Trophoblast cell (in vitro differentiated cells and primary cell): ENCODE data around the gene PTPRN2.
"Not testable (repeated sequence)": the region's sequence is repeated elsewhere in the genome, so short reads cannot be mapped to it uniquely, and the experiment has no call there.

ENCODE experiments used
- DNase-seq, 2 donors: peaks; one replicate each; pipeline ENCODE4 v3.0.0-alpha.2; 2016
- H2AFZ ChIP-seq: 2 replicates; pipeline ENCODE4 v1.6.1; 2013; ENCODE audit warnings: low read length, moderate library complexity, mild to moderate bottlenecking; ENCODE audit not compliant: insufficient read depth, poor library complexity
- H2AK5ac ChIP-seq: 2 replicates; pipeline ENCODE4 v1.6.1; 2013; ENCODE audit warnings: mild to moderate bottlenecking, low read length
- H2BK120ac ChIP-seq: 2 replicates; pipeline ENCODE4 v1.6.1; 2013; ENCODE audit warnings: low read length, mild to moderate bottlenecking, moderate library complexity; ENCODE audit not compliant: insufficient read depth, poor library complexity
- H2BK12ac ChIP-seq: 2 replicates; pipeline ENCODE4 v1.6.1; 2013; ENCODE audit warnings: mild to moderate bottlenecking, low read length, moderate library complexity
- H2BK5ac ChIP-seq: 2 replicates; pipeline ENCODE4 v1.6.1; 2013; ENCODE audit warnings: low read length, low read depth, moderate library complexity, mild to moderate bottlenecking; ENCODE audit not compliant: poor library complexity
- H3K14ac ChIP-seq: 2 replicates; pipeline ENCODE4 v1.6.1; 2013; ENCODE audit warnings: mild to moderate bottlenecking, low read length
- H3K18ac ChIP-seq: 2 replicates; pipeline ENCODE4 v1.6.1; 2013; ENCODE audit warnings: mild to moderate bottlenecking, low read length
- H3K23ac ChIP-seq: 2 replicates; pipeline ENCODE4 v1.6.1; 2013; ENCODE audit warnings: low read length
- H3K27ac ChIP-seq: 2 replicates; pipeline ENCODE4 v1.5.1; 2013; ENCODE audit warnings: low read depth, mild to moderate bottlenecking, inconsistent platforms, low read length, moderate library complexity
- H3K27me3 ChIP-seq: 2 replicates; pipeline ENCODE4 v1.6.1; 2013; ENCODE audit warnings: inconsistent platforms, mild to moderate bottlenecking, low read length, moderate library complexity; ENCODE audit not compliant: insufficient read depth
- H3K36me3 ChIP-seq, 2 experiments: 1 replicate in 1 of 2; 2 replicates in 1 of 2; pipeline ENCODE4 v1.6.1; 2013; ENCODE audit warnings: low read length in 2 of 2, mild to moderate bottlenecking in 2 of 2, moderate library complexity in 1 of 2; ENCODE audit not compliant: insufficient read depth in 2 of 2, control insufficient read depth in 1 of 2
- H3K4ac ChIP-seq: 2 replicates; pipeline ENCODE4 v1.6.1; 2013; ENCODE audit warnings: low read depth, mild to moderate bottlenecking, low read length, moderate library complexity
- H3K4me1 ChIP-seq, 2 experiments: 1 replicate in 1 of 2; 2 replicates in 1 of 2; pipeline ENCODE4 v1.6.1; 2013; ENCODE audit warnings: low read length in 2 of 2, mild to moderate bottlenecking in 2 of 2, moderate library complexity in 1 of 2; ENCODE audit not compliant: insufficient read depth in 2 of 2, control insufficient read depth in 1 of 2
- H3K4me2 ChIP-seq: 2 replicates; pipeline ENCODE4 v1.6.1; 2013; ENCODE audit warnings: inconsistent platforms, mild to moderate bottlenecking, low read length, moderate library complexity
- H3K4me3 ChIP-seq: 2 replicates; pipeline ENCODE4 v1.5.1; 2013; ENCODE audit warnings: mild to moderate bottlenecking, low read depth, low read length, inconsistent platforms
- H3K79me1 ChIP-seq: one replicate; pipeline ENCODE4 v1.6.1; 2013; ENCODE audit warnings: low read length
- H3K79me2 ChIP-seq: 2 replicates; pipeline ENCODE4 v1.6.1; 2013; ENCODE audit warnings: low read length, mild to moderate bottlenecking; ENCODE audit not compliant: control insufficient read depth, insufficient read depth, poor library complexity
- H3K9ac ChIP-seq: 2 replicates; pipeline ENCODE4 v1.6.1; 2013; ENCODE audit warnings: mild to moderate bottlenecking, low read length
- H3K9me3 ChIP-seq: 2 replicates; pipeline ENCODE4 v1.6.1; 2013; ENCODE audit warnings: low read depth, mild to moderate bottlenecking, control low read depth, inconsistent platforms, low read length; ENCODE audit not compliant: insufficient read depth
- H4K12ac ChIP-seq: 2 replicates; pipeline ENCODE4 v1.6.1; 2013; ENCODE audit warnings: low read depth, mild to moderate bottlenecking, low read length, moderate library complexity
- H4K8ac ChIP-seq: 2 replicates; pipeline ENCODE4 v1.6.1; 2013; ENCODE audit warnings: low read depth, mild to moderate bottlenecking, low read length, moderate library complexity
- H4K91ac ChIP-seq: one replicate; pipeline ENCODE4 v1.6.1; 2013; ENCODE audit warnings: low read depth, mild to moderate bottlenecking, low read length, moderate library complexity
- WGBS: extraction: QIAGEN DNeasy Blood & Tissue Kit; methylation state at CpG from one replicate; pipeline ENCODE4 v1.1.7; 2013; ENCODE audit warnings: missing lambda C conversion rate; ENCODE audit not compliant: insufficient read length, insufficient coverage; ENCODE audit errors: extremely low coverage; 5-methylcytosine and 5-hydroxymethylcytosine counted together

The PTPRN2 gene

DNA sequence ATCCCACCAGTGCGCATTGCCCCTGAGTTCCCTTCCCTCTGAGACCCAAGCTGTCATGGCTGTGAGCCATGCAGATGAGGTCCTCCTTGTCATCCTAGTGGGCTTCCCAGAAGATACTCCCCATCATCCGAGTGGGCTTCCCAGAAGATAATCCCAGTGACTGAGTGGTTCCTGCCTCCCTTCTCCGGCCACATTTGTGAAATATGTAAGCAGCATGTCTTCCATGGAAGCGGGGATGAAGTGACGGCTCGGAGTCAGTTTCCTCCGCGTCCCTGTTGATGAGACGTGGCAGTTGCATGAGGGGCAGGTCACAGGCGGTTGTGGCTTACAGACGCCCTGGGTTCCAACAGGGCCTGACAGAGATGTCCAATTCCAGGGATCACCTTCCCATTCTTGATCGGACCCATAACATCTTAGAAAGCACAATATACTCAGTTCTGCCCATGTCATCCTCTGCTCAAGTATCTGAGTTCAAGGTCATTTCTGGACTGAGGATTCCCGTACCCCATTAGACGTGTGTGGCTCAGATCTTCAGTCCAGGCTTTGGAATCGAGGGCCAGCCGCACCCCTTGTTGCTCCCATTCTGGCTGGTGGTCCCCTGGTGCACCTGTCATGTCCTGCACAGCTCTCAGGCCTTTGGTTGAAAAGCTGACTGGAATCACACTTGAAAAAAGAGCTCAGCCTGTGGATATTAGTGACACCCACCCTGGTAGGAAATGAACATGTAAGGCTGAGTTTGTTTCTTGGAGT lies 166.9 kb downstream of the PTPRN2 start:
- WGBS = no CpG with 5 or more reads among the region's 16 CpGs

GRCh38 chr7:158419238-158419785 lies 168.3 kb downstream of the PTPRN2 start:
- Histone ChIP-seq H4K91ac (no peak overlapping the region), H4K12ac (no peak overlapping the region), H2AFZ (no peak overlapping the region), H3K23ac (no peak overlapping the region), H2BK12ac (no peak overlapping the region), H3K36me3 (no peaks in the 10 kb centered on the region), H3K4me2 (no peak overlapping the region), H3K4ac (no peak overlapping the region), H2AK5ac (no peak overlapping the region), H3K79me2 (no peaks in the 10 kb centered on the region), H3K4me3 (no peak overlapping the region), H2BK120ac (no peak overlapping the region), H3K18ac (no peak overlapping the region), H2BK5ac (no peak overlapping the region), H3K4me1 (no peaks in the 10 kb centered on the region), H3K9ac (no peak overlapping the region), H3K9me3 (peaks cover 24% of the 10 kb centered on the region), H3K14ac (no peak overlapping the region), H3K79me1 (no peaks in the 10 kb centered on the region), H3K27me3 (no peaks in the 10 kb centered on the region), H4K8ac (no peak overlapping the region), H3K27ac (no peak overlapping the region)
- no CpG with 5 or more reads among the region's 13 CpGs for WGBS
- DNase-seq = no peak

More for the DNA sequence above, 166.9 kb downstream of the PTPRN2 start:
- H3K79me2 ChIP-seq = no peaks in the 10 kb centered on the region
- H3K23ac ChIP-seq = no peak overlapping the region
- H2BK120ac ChIP-seq = no peak overlapping the region
- H3K4me2 ChIP-seq = no peak overlapping the region
- H2AK5ac ChIP-seq = no peak overlapping the region
- no peaks in the 10 kb centered on the region for H3K79me1 ChIP-seq
- no peak overlapping the region for H4K91ac ChIP-seq
- H3K14ac ChIP-seq = no peak overlapping the region
- no peak overlapping the region for H3K27ac ChIP-seq
- H3K27me3 ChIP-seq = no peaks in the 10 kb centered on the region
- no peak overlapping the region for H2BK5ac ChIP-seq
- H2AFZ ChIP-seq = no peak overlapping the region
- no peak overlapping the region for H3K4ac ChIP-seq
- H3K4me1 ChIP-seq = no peaks in the 10 kb centered on the region
- H3K36me3 ChIP-seq = no peaks in the 10 kb centered on the region
- no peak overlapping the region for H4K8ac ChIP-seq
- no peak overlapping the region for H3K18ac ChIP-seq
- H3K4me3 ChIP-seq = no peak overlapping the region
- no peak overlapping the region for H3K9ac ChIP-seq
- H4K12ac ChIP-seq = no peak overlapping the region
- peaks cover 24% of the 10 kb centered on the region for H3K9me3 ChIP-seq
- no peak for DNase-seq
- H2BK12ac ChIP-seq = no peak overlapping the region

DNA sequence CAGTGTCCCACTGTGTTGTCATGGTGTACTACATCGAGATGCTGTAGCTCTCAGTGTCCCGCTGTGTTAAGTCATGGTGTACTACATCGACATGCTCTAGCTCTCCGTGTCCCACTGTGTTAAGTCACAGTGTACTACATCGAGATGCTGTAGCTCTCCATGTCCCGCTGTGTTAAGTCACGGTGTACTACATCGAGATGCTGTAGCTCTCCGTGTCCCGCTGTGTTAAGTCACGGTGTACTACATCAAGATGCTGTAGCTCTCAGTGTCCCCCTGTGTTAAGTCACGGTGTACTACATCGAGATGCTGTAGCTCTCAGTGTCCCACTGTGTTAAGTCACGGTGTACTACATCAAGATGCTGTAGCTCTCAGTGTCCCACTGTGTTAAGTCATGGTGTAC lies 169.2 kb downstream of the PTPRN2 start:
- WGBS = no CpG with 5 or more reads among the region's 14 CpGs

DNA sequence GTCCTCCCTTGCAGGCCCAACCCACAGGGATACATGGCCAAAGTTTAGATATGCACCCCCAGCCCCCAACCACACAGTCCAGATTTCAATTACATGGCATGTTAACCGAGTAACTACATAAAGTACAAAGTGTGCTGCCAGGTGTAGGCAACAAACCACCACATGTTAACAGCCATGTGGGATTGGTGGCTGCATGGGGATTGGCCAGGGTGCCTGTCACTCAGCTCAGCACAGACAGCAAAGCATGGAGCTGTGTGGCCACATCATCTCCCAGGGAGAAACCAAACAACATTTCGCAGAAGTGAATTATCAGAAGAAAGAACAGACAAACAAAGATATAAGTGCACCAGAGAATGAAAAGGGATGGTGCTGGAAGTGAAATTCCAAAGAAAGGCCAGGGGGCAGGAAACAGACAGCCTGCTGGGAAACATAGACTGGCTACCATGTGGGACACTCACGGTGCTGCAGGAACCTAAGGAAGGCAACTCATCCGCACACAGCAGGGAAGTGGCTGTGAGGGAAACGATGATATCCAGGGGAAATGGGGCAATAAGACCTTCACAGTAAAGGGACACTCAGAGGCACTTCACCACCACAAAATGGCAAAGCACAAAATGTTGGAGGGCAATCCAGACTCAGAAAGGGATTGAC lies 171.2 kb downstream of the PTPRN2 start:
- H3K9me3 ChIP-seq = peaks cover 26% of the 10 kb centered on the region
- no peak overlapping the region for H3K4me3 ChIP-seq
- no peaks in the 10 kb centered on the region for H3K79me2 ChIP-seq
- H3K4me2 ChIP-seq = no peak overlapping the region
- H2BK120ac ChIP-seq = no peak overlapping the region
- no peak overlapping the region for H4K8ac ChIP-seq
- no peak overlapping the region for H3K4ac ChIP-seq
- no peak overlapping the region for H4K91ac ChIP-seq
- no CpG with 5 or more reads among the region's 5 CpGs for WGBS
- H3K27me3 ChIP-seq = no peaks in the 10 kb centered on the region
- H3K9ac ChIP-seq = no peak overlapping the region
- H4K12ac ChIP-seq = no peak overlapping the region
- H3K79me1 ChIP-seq = no peaks in the 10 kb centered on the region
- no peaks in the 10 kb centered on the region for H3K36me3 ChIP-seq
- no peak overlapping the region for H2AFZ ChIP-seq
- H2AK5ac ChIP-seq = no peak overlapping the region
- H2BK5ac ChIP-seq = no peak overlapping the region
- no peak for DNase-seq
- H2BK12ac ChIP-seq = no peak overlapping the region
- H3K14ac ChIP-seq = no peak overlapping the region
- H3K4me1 ChIP-seq = no peaks in the 10 kb centered on the region
- H3K18ac ChIP-seq = no peak overlapping the region
- no peak overlapping the region for H3K23ac ChIP-seq
- no peak overlapping the region for H3K27ac ChIP-seq

More for the DNA sequence above, 169.2 kb downstream of the PTPRN2 start:
- H3K36me3 ChIP-seq, H3K18ac ChIP-seq, H2AFZ ChIP-seq, H2BK120ac ChIP-seq, H3K9ac ChIP-seq, H3K14ac ChIP-seq, H3K23ac ChIP-seq, H2AK5ac ChIP-seq, H2BK12ac ChIP-seq, H3K4me1 ChIP-seq, DNase-seq, H3K27me3 ChIP-seq, H3K79me2 ChIP-seq, H4K91ac ChIP-seq, H3K4me2 ChIP-seq, H3K4ac ChIP-seq, H3K27ac ChIP-seq, H2BK5ac ChIP-seq, H4K8ac ChIP-seq, H3K79me1 ChIP-seq, H3K4me3 ChIP-seq, H4K12ac ChIP-seq: not testable (repeated sequence)
- H3K9me3 ChIP-seq = peaks cover 24% of the 10 kb centered on the region
